Ectodermal cell (in vitro differentiated cells): ENCODE results near the gene C1orf115.

Experiments
- H3K27ac ChIP-seq: 2 replicates; pipeline ENCODE4 v1.7.0; 2013; ENCODE audit warnings: mild to moderate bottlenecking, low read depth, low read length; ENCODE audit not compliant: insufficient read depth, poor library complexity, severe bottlenecking
- H3K27me3 ChIP-seq: 2 replicates; pipeline ENCODE4 v1.7.0; 2013; ENCODE audit warnings: mild to moderate bottlenecking, low read length; ENCODE audit not compliant: insufficient read depth, control insufficient read depth, poor library complexity, severe bottlenecking
- H3K36me3 ChIP-seq: one replicate; pipeline ENCODE4 v1.7.0; 2013; ENCODE audit warnings: low read length; ENCODE audit not compliant: control insufficient read depth, insufficient read depth
- H3K4me1 ChIP-seq: one replicate; pipeline ENCODE4 v1.7.0; 2013; ENCODE audit warnings: low read length; ENCODE audit not compliant: control insufficient read depth, insufficient read depth
- H3K4me3 ChIP-seq: 2 replicates; pipeline ENCODE4 v1.7.0; 2013; ENCODE audit warnings: low read depth, low read length, control low read depth; ENCODE audit not compliant: insufficient read depth
- H3K9me3 ChIP-seq: 2 replicates; pipeline ENCODE4 v1.7.0; 2013; ENCODE audit warnings: mild to moderate bottlenecking, low read length, moderate library complexity; ENCODE audit not compliant: control insufficient read depth
- WGBS, 2 experiments: methylation state at CpG; one replicate each; pipeline ENCODE4 v1.1.7; 2013; ENCODE audit warnings: missing lambda C conversion rate in 2 of 2; 5-methylcytosine and 5-hydroxymethylcytosine counted together

C1orf115 gene

GRCh38 chr1:220741349-220741748 is 51.2 kb downstream of the C1orf115 start:
- no peak overlapping the region for H3K27ac ChIP-seq
- H3K36me3 ChIP-seq = no peaks in the 10 kb centered on the region
- H3K4me3 ChIP-seq = no peak overlapping the region
- peaks cover 4% of the 10 kb centered on the region for H3K27me3 ChIP-seq
- no peaks in the 10 kb centered on the region for H3K4me1 ChIP-seq
- no peaks in the 10 kb centered on the region for H3K9me3 ChIP-seq
- 84 to 86% methylated on average over 2 of the region's 2 CpGs for WGBS, 2 experiments

DNA sequence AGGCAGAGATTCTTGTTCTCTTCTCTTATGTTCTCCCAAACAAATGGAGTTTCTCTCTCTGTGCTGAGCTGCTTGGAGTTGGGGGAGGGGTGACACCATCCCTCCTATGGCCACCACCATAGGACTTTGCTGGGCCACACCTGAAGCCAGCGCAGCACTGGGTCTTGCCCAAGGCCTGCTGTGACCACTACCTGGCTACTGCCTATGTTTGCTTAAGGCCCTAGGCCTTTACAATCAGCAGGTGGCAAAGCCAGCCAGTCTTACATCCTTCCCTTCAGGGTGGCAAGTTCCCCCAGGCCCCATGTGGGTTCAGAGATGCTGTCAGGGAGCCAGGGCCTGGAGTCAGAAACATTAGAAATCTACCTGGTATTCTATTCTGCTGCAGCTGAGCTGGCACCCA is 51.7 kb downstream of the C1orf115 start:
- H3K36me3 ChIP-seq = no peaks in the 10 kb centered on the region
- no peaks in the 10 kb centered on the region for H3K9me3 ChIP-seq
- no peak overlapping the region for H3K27ac ChIP-seq
- H3K4me1 ChIP-seq = no peaks in the 10 kb centered on the region
- H3K4me3 ChIP-seq = no peak overlapping the region
- H3K27me3 ChIP-seq = peaks cover 9% of the 10 kb centered on the region
- WGBS, 2 experiments = 88 to 96% methylated on average over 1 of the region's 1 CpG

DNA sequence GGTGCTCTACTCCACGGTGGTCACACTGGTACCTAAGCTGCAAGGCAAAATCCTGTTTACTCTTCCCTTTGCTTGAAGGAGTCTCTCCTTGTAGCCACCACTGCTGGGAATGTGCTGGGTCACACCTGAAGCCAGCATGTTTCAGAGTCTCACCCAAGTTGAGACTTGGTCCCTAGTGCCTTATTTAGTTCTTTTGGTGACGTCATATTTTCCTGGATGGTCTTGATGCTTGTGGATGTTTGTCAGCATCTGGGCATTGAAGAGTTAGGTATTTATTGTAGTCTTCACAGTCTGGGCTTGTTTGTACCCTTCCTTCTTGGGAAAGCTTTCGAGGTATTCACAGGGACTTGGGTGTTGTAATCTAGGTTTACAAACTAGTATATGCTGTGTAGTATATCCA is 52.4 kb downstream of the C1orf115 start:
- Histone ChIP-seq H3K4me1 (no peaks in the 10 kb centered on the region), H3K27me3 (peaks cover 16% of the 10 kb centered on the region), H3K36me3 (no peaks in the 10 kb centered on the region), H3K9me3 (no peaks in the 10 kb centered on the region), H3K27ac (no peak overlapping the region), H3K4me3 (no peak overlapping the region)
- WGBS, 2 experiments = 92 to 97% methylated on average over 3 of the region's 3 CpGs

- Histone ChIP-seq H3K9me3 (no peaks in the 10 kb centered on the region), H3K27ac (no peak overlapping the region), H3K27me3 (peaks cover 47% of the 10 kb centered on the region), H3K4me3 (no peak overlapping the region), H3K4me1 (no peaks in the 10 kb centered on the region), H3K36me3 (no peaks in the 10 kb centered on the region)
- WGBS, 2 experiments = 82 to 92% methylated on average over 3 of the region's 3 CpGs
Observed at GRCh38 chr1:220746851-220747250, 56.7 kb downstream of the C1orf115 start.

DNA sequence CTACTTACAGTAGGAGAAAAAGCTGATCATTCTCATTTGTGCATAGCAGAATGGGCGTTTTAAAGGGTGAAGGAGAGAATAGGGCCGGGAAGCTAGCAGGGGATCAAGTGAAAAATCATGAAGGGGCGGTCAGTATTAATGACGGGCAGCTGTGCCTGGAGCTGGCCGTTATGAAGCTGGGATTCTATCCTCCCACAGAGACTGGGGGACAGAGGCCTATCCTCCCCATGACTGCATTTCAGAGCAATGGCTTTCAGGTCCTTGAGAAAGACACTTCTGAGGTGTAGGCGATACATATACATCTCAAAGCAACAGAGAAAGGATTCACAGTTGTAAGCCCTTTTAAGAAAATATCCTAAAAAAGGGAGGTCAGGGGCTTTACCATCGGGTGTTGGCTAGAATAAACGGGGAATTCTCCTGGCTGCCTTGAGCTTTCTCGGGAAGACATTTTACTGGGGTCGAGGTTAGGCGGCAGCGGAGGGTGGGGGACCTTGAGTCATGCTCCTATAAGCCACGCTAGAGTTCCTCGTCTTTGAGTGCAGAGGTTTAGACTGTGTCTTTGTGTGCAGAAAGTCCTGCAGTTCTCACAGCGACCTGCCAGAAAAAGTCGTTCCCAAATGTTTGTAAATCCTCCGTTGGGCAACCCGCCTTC is 57.4 kb downstream of the C1orf115 start:
- Histone ChIP-seq H3K27me3 (peaks cover 47% of the 10 kb centered on the region), H3K36me3 (no peaks in the 10 kb centered on the region), H3K4me3 (peak overlapping the region; percentile 48), H3K27ac (no peak overlapping the region), H3K4me1 (no peaks in the 10 kb centered on the region), H3K9me3 (no peaks in the 10 kb centered on the region)
- 8% methylated on average over 18 of the region's 18 CpGs for WGBS, 2 experiments

- H3K4me3 ChIP-seq = peak within 1 kb of the TSS; percentile 48
- 1% methylated on average over 77 of the region's 77 CpGs for WGBS, 2 experiments
- H3K9me3 ChIP-seq = no peaks in the 10 kb centered on the region
- H3K27me3 ChIP-seq = peaks cover 47% of the 10 kb centered on the region
- no peaks in the 10 kb centered on the region for H3K36me3 ChIP-seq
- H3K27ac ChIP-seq = no peak within 1 kb of the TSS
- no peaks in the 10 kb centered on the region for H3K4me1 ChIP-seq
Observed at GRCh38 chr1:220748089-220748934, 58.1 kb downstream of the C1orf115 start, which contains the start of gene MTARC2. Gene MTARC2, plus strand, starts transcription at chr1:220748322. Its CDS starts 210 bp downstream, at chr1:220748532.
